HEK293T (cell line): ENCODE results near the gene ASB5.

Source experiments
- BHLHE40 ChIP-seq: fragments of 450-650 bp; IDR thresholded peaks from 2 replicates; pipeline ENCODE4 v1.6.1; 2016; ENCODE audit warnings: mild to moderate bottlenecking, moderate library complexity, borderline replicate concordance
- ELF4 ChIP-seq: fragments of 450-650 bp; IDR thresholded peaks from 2 replicates; pipeline ENCODE4 v1.6.1; 2017; ENCODE audit warnings: antibody characterized with exemption
- FOXM1 ChIP-seq: fragments of 450-650 bp; IDR thresholded peaks from 2 replicates; pipeline ENCODE4 v1.6.1; 2017; ENCODE audit warnings: mild to moderate bottlenecking, borderline replicate concordance
- L3MBTL2 ChIP-seq: fragments of 450-650 bp; conservative IDR thresholded peaks from 2 replicates; pipeline ENCODE4 v1.6.1; 2016; ENCODE audit warnings: mild to moderate bottlenecking
- SP1 ChIP-seq: fragments of 450-650 bp; IDR thresholded peaks from 2 replicates; pipeline ENCODE4 v1.6.1; 2017
- SUZ12 ChIP-seq: fragments of 450-650 bp; IDR thresholded peaks from 2 replicates; pipeline ENCODE4 v1.6.1; 2016; ENCODE audit warnings: mild to moderate bottlenecking

GRCh38 chr4:176186067-176186466 is 83.0 kb downstream of the ASB5 start:
- TF ChIP-seq BHLHE40 (no peak), L3MBTL2 (no peak), FOXM1 (no peak), SP1 (no peak), SUZ12 (no peak), ELF4 (no peak)
